ENCODE results near the gene PER3.

- TF ChIP-seq KDM5B (IDR thresholded peaks at IDR 0.05; ENCODE audit: insufficient replicate concordance, low read depth, low read length) (no peak), MEF2A (IDR thresholded peaks at IDR 0.05; ENCODE audit: control insufficient read depth, low read depth, low read length) (no peak), KLF13 (tag; IDR thresholded peaks at IDR 0.05; ENCODE audit: borderline replicate concordance, low read depth) (no peak), CEBPB (tag; IDR thresholded peaks at IDR 0.05) (no peak), EZH2 (IDR thresholded peaks at IDR 0.05; ENCODE audit: borderline replicate concordance, low read depth, low read length) (no peak), ZNF830 (CRISPR knock-in tag; IDR thresholded peaks at IDR 0.05) (no peak), CHD4 (IDR thresholded peaks at IDR 0.05; ENCODE audit: insufficient read depth, insufficient replicate concordance, low read depth, low read length, poor library complexity, severe bottlenecking) (no peak), NRF1 (conservative IDR thresholded peaks at IDR 0.05 in 1 of 2, IDR thresholded peaks at IDR 0.05 in 1 of 2) (no peak)
Observed at GRCh38 chr1:7813677-7814373, 29.7 kb downstream of the PER3 start.

Data from K562 (cell line).